ENCODE results near the gene WDR72. TPM values are rescaled to one million over a fixed set of nuclear protein-coding genes. Genes with fewer than 3 reads are reported as not detected.

Gene WDR72
- total and polyA plus RNA-seq, 2 of the 4 experiments (the other 2 are of a cell fraction): not detected

GRCh38 chr15:53675832-53676231, 83.6 kb downstream of the WDR72 start:
- no peak overlapping the region for H3K4ac ChIP-seq (ENCODE audit: low read depth, low read length)
- no peaks in the 10 kb centered on the region for H3K9me1 ChIP-seq (ENCODE audit: insufficient read depth, low read length)
- H2BK120ac ChIP-seq (ENCODE audit: low read depth, low read length): no peak overlapping the region
- no peak overlapping the region for H3K56ac ChIP-seq (ENCODE audit: extremely low read depth, insufficient read depth, low read length)
- no peaks in the 10 kb centered on the region for H4K20me1 ChIP-seq (ENCODE audit: insufficient read depth, low read length)
- no peak overlapping the region for H3K9ac ChIP-seq (ENCODE audit: low read depth, low read length)
- H2AK9ac ChIP-seq (replicated peaks; ENCODE audit: low read depth, low read length, poor library complexity): no peak overlapping the region
- ChIA-PET POLR2A (ENCODE audit: unreplicated experiment) (no interaction called here), CTCF (interaction anchor here (0.7 kb wide), 1 partner anchor 810 kb away, joined by 3 read pairs; no protein-coding TSS in a partner anchor)
- H2BK20ac ChIP-seq (ENCODE audit: low read depth, low read length): no peak overlapping the region
- no peaks in the 10 kb centered on the region for H3K79me1 ChIP-seq (ENCODE audit: low read depth in 1 of 2, low read length in 2 of 2)
- H3K23ac ChIP-seq (ENCODE audit: low read depth, low read length): no peak overlapping the region
- no peak overlapping the region for H2AK5ac ChIP-seq (ENCODE audit: low read depth, low read length)
- no peak overlapping the region for H2BK5ac ChIP-seq (ENCODE audit: low read depth, low read length, poor library complexity, severe bottlenecking)
- intact Hi-C loops (cut with micrococcal nuclease) (no loop called here), dilution Hi-C loops (cut with HindIII; ENCODE audit: low sequenced_read_pairs, unreplicated experiment) (no loop called here), in situ Hi-C loops (cut with MboI; ENCODE audit: low sequenced_read_pairs) (no loop called here)
- H3K9me3 ChIP-seq (ENCODE audit: control insufficient read depth, insufficient read depth, low read length): peaks cover 9% of the 10 kb centered on the region
- no peak overlapping the region for H3K14ac ChIP-seq (replicated peaks; ENCODE audit: low read depth, low read length)
- H3K4me3 ChIP-seq (ENCODE audit: insufficient read depth, low read depth, low read length): no peak overlapping the region
- no peaks in the 10 kb centered on the region for H3K36me3 ChIP-seq (ENCODE audit: control insufficient read depth, insufficient read depth, low read length)
- no peak overlapping the region for H2AFZ ChIP-seq (replicated peaks; ENCODE audit: low read length, poor library complexity)
- no TSS peak for BruUV-seq (replicated peaks)
- H2BK15ac ChIP-seq (ENCODE audit: low read depth, low read length): no peak overlapping the region
- H4K5ac ChIP-seq (ENCODE audit: low read depth, low read length): no peak overlapping the region
- no peak overlapping the region for H3K18ac ChIP-seq (ENCODE audit: low read depth, low read length)
- H3K27me3 ChIP-seq (ENCODE audit: control insufficient read depth, insufficient read depth, low read length): no peaks in the 10 kb centered on the region
- no peaks in the 10 kb centered on the region for H3K4me1 ChIP-seq (ENCODE audit: control insufficient read depth, insufficient read depth, low read length)
- H3K4me2 ChIP-seq (ENCODE audit: low read depth, low read length): no peak overlapping the region
- no peak overlapping the region for H3K27ac ChIP-seq (ENCODE audit: insufficient read depth, low read length)
- DNase-seq (no peak), ATAC-seq (ENCODE audit: low read depth) (no peak)
- no peak overlapping the region for H4K91ac ChIP-seq (ENCODE audit: insufficient read depth, low read depth, low read length)
- no peak overlapping the region for H4K8ac ChIP-seq (ENCODE audit: low read depth in 2 of 2, low read length in 2 of 2)
- TF ChIP-seq RAD21 (IDR thresholded peaks at IDR 0.05; ENCODE audit: low read length) (no peak), POLR2A (IDR thresholded peaks at IDR 0.05; ENCODE audit: low read depth, low read length) (no peak), MAZ (IDR thresholded peaks at IDR 0.05; ENCODE audit: borderline replicate concordance, low read depth, low read length) (no peak), BHLHE40 (IDR thresholded peaks at IDR 0.05; ENCODE audit: low read depth, low read length) (no peak), MAFK (IDR thresholded peaks at IDR 0.05; ENCODE audit: low read depth, low read length) (no peak), CEBPB (IDR thresholded peaks at IDR 0.05; ENCODE audit: low read depth, low read length) (no peak), CTCF (conservative IDR thresholded peaks at IDR 0.05; ENCODE audit: low read depth, low read length) (no peak), RFX5 (IDR thresholded peaks at IDR 0.05; ENCODE audit: low read depth, low read length) (no peak), NFE2L2 (IDR thresholded peaks at IDR 0.05; ENCODE audit: low read depth, low read length) (no peak), ELK1 (IDR thresholded peaks at IDR 0.05; ENCODE audit: borderline replicate concordance, low read depth, low read length) (no peak), MXI1 (IDR thresholded peaks at IDR 0.05; ENCODE audit: borderline replicate concordance, low read depth, low read length) (no peak), SMC3 (IDR thresholded peaks at IDR 0.05; ENCODE audit: low read depth, low read length) (no peak), USF2 (IDR thresholded peaks at IDR 0.05; ENCODE audit: low read depth, low read length) (no peak), FOS (IDR thresholded peaks at IDR 0.05; ENCODE audit: low read depth, low read length) (no peak), RCOR1 (IDR thresholded peaks at IDR 0.05; ENCODE audit: insufficient replicate concordance, low read length) (no peak)

Measured in IMR-90 (cell line).